ENCODE data around the gene PDE1C.

- TF ChIP-seq CTCF (IDR thresholded peaks at IDR 0.05): no peak
- no peak for TF ChIP-seq ZFX (IDR thresholded peaks at IDR 0.05; ENCODE audit: borderline replicate concordance)
These were observed 26.5 kb downstream of the PDE1C start for GRCh38 chr7:32043688-32044087.
